ENCODE results near the gene BCR.

Gene BCR

DNA sequence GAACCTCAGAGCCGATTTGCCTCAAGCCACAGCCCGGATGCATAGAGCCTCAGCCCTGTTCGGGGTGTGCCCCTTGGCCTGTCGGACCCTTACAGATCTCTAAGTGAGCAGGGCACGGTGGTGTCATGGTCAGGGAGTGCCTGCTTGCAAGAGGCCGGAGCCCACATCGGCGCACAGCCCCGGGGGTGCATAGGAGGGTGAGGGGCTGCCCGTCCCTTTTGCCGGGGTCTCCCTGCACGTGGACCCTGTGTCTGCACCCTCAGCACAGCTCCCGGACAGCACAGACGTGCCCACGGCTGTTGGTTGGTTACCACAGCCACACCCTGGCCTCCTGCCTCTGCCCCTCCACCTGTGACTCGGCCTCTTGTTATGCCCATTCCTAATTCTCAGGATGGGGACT lies 28.5 kb upstream of the BCR start:
- DNase-seq: peak; percentile 21

DNA sequence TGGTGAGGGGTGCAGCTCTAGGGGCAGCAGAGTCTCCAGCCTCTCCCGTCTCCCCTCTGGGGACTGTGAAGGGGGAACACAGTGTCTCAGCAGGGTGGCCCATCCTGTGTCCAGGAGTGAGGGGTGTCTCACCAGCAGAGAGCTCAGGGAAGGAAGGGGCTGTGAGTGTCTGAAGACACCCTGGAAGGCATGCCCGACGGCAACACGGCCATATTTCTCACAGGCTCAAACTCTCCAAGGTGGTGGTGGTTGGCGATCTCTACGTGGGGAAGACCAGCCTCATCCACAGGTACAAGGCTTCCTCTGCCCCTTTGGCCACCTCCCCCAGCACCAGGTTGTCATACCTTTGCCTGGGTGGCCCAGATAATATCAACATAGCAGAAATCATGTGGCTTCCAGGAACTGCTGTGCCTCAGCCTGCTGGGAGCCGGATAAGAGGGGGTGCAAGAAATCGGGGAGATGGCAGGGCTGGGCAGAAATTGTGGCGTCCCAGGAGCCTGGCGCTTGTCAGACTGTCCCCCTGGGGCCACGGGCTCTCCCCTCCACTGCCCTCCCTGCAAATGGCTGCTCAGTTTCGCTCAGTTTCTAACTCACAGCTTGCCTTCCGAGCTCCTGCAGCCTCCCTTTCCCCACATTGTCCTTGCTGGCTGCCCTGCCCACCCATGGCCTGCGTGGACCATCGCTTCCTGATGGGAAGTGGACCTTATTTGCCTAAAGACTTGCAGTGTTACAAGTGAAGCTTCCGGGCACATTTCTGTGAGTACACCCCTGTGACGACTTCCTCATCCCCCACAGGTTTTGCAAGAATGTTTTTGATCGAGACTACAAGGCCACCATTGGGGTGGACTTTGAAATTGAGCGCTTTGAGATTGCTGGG lies 27.8 kb upstream of the BCR start:
- DNase-seq: no peak

DNA sequence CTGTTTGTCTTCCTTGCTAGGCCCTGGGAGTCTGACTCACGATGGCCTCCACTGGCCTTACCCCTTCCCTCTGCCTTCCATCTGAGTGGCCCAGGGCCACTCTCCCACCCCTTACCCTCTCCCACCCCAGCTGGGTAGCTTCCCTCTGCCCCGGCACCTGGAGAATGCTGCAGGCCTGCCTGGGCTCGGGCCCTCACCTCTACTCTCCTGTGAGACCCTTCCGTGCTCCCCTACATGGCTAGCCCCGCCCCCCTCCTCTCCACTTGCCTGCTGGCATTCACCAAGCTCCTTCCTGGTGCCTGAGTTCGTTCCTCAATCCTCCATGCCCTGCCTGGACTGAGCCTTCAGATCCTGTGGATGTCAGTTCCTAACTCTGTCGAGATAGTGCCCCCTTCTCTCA lies 26.3 kb upstream of the BCR start:
- no peak for DNase-seq

DNA sequence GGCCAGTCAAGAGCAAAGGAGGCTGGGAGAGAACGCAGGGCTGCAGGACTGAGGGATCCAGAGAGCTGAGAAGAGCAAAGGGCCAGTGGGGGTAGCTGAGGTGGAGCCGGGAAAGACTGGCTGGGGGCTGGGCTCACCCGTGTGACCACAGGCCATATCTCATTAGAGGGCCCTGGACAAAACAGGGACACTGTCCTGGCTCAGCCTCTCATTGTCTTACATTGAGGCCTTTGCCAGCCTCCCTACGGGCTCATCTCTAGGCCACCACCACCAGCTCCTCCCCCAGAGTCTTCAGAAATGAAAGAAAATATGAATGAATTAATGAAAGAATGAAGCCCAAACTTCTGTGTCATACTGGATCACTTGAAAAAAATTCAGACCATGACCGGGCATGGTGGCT lies 25.8 kb upstream of the BCR start:
- no peak for DNase-seq

DNA sequence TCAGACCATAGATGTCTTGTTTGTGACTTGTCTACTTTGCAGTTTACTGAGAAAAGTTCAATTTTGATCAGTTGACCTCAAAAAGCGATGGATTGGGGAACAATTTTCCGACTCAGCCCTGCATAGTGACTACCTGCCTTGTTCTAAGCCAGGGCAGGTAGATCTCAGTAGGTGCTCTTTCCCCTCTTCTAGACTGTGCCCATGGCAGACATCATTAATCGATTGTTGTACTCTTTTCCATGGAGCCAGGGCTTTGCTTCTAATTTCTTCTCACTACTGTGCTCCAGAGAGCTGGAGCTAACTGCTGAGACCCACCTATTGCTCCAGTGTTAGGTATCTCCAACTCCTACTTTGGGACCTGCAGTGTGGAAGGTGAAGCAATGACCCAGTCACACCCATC lies 25.2 kb upstream of the BCR start:
- no peak for DNase-seq

DNA sequence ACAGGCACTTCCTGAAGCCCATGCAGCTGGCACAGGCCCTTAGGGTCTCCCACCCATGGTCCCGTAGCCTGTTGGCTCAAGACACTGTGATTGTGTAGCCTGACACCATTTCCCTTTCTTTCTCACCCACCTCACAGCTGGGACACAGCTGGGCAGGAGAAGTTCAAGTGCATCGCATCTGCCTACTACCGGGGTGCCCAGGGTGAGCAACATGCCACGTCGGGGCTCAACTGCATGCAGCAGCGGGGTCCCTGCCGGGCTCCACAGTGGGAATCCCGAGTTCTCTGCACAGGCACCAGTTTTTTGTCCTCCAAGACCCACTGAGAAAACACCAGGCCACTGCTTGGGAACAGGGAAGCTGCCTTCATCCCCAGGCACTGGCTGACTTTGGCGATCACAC lies 24.5 kb upstream of the BCR start:
- DNase-seq: no peak

DNA sequence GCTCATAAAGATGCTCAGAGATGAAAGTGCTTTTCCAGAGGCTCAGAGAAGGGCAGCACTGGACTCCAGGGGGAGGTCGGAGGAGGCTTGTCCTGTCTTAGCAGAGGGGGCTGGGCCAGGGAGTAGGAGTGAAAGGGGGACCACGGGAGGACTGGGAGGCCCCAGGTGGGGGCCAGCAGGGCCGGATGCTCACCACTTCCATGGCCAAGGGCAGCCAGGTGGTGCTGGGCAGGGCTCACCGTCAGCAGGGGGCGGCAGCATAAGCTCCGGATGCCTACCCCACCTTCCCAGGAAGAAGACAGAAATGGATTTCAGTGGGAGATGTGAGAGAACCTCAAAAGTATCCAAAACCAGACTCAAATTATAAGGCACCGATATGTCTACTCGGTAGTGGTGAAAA lies 24.0 kb upstream of the BCR start:
- no peak for DNase-seq

DNA sequence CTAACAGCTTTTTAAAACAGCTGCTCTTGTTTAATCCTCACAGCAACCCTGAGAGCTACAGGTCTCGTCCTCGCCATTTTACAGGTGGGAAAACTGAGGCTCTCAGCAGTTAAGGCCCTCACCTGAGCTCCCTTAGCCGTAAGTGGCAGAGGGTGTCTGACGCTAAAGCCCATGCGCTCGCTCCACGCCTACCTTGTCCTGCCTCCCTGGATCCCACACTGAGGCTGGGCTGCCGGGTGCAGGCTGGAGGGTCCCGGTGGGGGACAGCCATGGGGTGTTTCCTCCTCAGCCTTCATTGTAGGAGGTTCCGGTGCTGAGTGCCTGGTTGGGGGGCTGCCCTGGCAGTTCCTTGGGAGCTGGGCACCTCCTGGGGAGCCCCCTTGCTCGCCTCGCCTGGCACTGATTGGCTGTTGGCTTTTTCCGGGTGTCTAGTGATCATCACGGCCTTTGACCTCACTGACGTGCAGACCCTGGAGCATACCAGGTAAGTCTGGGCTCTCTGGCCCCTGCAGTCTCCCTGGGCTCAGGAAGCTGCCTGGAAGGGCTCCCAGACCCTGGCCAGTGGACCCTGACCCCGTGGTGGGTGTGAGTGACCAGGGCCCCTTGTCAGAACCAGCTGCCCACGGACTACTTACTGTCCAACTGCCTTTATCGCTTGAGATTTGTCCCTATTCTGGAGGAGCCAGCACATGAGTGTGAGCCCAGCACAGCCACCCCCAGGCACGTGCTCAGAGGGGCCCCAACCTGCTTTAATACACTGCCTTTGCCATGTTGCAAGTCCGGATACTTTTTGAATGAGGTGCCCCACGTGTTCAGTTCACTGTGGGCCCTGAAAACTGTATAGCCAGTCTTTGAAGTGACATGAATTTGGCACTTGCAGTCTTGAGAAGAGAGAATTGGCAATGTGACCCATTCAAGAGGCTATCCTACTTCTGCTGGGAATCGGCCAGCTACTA lies 22.5 kb upstream of the BCR start:
- DNase-seq: no peak

DNA sequence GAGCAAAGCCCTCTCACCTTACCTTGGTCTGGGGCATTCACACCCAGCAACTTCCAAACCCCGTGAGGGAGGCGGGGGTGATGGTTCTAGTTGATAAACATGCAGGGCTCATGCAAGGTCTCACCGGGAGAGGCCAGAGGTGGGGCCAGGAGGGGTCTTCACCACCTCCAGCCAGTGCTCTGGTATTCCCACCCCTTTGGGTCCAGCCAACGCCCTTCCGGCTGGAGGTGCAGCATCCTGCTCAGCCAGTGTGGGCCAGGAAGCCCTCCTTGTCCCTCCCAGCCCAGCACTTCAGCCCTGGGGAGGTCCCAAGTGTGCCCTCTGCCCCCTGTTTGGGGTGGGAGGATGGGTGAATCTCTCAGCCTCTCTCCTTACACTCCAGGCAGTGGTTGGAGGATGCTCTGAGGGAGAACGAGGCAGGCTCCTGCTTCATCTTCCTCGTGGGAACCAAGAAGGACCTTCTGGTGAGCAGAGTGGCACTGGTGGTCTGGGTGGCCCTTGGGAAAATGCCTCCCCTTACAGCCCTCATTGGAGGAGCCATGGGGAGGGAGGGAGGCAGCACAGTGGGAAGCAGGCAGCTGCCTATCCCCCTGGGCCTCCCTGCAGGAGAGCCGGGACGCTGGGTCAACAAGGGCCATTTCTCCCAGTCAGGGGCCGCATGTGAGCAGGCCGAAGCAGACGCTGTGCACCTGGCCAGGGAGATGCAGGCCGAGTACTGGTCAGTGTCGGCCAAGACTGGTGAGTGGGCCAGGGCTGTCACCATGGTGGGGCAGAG lies 21.6 kb upstream of the BCR start:
- no peak for DNase-seq

DNA sequence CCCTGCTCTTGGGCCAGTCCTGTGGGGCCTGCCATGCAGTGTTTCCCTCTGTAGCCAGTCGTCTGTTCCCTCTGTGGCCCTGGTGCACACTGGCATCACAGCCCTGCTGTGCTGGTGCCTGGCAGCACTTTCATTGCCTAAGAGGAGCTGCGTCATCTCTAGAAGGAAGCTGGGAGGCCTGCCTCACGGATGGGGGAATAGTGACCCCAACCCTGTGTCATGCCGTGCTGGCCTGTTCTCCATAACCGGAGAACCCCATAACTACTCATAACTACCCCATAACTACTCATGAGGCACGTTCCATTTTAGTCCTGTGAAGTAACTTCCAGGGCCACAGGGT lies 21.0 kb upstream of the BCR start:
- no peak for DNase-seq

DNA sequence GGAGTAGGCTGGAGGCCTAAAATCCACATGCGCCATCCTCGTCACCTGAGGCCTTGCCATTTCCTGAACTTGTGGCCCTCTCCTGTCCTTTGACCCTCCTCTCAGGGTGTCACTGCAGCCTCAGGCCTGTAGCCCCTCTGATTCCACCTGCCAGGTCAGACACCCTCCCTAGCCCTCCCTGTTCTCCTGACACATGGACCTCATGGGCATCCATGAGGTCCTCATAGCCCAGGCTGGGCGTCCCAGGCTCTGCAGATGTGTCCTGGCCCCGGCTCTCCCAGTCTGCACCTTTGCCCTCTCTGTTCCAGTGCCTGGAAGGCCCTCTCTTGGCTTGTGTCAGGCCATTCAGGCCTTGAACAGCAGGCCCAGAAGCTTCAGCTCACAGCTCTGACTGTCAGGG lies 19.3 kb upstream of the BCR start:
- no peak for DNase-seq

DNA sequence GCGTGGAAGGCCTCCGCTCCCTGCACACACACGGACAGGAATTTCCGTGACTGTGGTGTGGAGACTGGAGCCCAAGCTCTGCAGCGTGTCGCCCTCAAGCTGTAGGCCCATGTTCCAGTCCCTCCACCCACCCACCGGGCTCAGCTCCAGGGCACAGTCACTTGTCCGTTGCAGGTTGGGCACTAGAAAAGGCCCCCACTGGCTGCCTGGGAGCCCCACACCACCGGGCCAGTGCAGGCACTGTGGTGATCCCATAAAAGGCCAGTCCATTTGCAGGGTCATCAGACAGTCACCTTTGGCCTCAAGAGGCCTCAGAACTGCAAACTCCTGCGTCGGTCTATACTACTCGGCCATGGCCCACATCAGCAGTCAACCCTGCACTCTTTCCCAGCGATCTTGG lies 18.7 kb upstream of the BCR start:
- DNase-seq: no peak

DNA sequence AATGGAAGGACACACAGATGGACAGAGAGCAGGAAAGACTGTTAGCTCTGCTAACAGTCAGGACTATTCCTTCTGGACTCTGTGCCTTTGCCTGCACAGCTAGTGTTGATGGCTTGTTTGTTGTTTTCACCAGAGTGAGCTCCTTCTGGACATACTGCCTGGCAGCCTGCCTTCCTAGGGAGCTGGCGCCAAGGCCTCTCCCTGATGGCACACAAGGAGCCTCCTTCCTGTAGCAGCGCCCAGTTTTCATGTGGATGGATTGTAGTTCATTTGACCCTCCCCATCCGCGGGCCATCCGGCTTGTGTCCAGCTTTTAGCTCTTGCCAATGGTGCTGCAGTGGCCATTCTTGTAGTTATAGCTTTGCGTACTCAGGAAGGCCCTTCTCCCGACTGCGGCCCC lies 16.6 kb upstream of the BCR start:
- DNase-seq: no peak

DNA sequence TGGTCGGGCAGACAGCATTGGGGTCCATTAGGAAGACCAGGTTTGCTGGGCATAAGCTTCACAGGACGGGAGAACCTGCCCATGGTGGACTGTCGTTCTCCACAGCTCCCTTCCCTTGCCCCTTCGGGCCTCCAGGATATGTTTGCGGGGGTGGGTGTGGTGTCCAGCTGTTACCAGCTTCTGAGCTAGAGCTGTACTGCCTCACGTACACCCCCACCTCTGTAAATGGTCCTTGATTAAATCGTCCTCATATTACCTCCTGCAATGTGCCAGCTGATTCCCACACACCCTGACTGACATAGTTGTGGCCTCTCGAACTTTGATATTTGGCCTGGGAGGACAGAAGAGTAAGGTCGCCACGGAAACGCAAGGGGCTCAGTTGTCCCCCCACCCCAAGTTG lies 16.2 kb upstream of the BCR start:
- no peak for DNase-seq

DNA sequence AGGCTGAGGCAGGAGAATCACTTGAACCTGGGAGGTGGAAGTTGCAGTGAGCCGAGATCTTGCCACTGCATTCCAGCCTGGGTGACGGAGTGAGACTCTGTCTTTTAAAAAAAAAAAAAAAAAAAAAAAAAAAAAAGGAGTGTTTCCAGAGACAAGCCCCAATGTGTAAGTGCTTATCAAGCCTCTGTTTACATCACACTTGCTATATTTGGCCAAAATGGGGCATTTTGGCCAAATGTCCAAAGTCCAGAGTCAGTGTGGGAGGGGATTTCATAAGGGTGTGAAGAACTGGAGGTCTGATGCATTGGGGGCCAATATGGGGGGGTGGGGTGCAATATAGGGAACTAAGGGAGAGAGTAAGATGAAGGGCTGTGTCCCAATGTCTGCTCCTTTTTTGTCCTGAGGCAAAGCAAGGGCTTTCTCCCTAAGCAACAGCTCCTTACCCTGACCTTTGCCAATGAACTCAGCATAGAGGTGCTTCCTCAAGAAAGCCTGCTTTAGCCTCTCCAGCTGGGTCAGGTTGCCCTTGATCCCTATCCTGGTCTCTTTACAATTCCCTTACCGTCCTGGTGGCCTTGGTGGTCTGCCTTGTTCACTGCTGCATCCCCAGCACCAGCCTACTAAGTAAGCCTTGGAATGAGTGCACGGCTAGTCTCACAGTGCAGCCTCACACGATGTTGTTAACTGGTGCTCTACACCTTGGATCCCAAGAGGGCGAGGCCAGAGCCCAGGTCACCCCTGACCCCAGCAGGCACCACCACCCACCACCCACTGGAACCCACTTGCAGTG lies 14.1 kb upstream of the BCR start:
- DNase-seq: no peak

DNA sequence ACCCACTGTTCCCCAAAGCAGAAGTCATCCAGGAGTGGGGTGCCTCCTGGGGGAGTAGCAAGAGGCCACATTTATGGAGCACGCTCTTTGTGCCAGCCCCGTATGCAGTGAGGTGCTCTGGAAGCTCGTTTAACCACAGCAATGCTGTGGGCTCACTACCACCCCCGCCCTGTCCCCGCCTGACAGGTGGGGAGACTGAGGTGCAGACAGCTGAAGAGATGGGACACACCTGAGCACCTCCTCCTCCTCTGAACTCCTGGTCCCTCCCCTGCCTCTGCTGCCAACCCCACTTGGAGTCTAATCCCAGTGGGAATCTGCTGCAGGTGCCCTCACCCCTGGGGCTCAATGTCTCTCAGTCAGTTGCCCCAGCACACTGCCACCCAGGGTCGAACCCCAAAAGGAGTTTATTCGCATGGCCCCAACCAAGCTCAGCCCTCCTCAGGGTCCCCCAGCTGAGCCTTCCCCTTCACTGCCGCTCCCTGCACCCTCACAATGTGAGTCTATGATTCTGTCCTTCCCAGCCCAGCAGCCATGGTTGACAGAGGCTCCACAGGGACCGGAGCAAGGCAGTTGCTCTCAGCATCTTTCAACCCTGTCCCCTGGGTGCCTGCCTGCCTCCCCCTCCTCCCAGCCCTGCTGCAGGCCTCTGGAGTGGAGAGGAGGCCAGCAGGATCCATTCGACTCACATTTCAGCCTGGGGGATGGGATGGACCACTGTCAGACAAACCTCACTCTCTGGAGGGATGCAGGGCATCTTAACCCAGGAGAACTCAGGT lies 13.3 kb upstream of the BCR start:
- no peak for DNase-seq

DNA sequence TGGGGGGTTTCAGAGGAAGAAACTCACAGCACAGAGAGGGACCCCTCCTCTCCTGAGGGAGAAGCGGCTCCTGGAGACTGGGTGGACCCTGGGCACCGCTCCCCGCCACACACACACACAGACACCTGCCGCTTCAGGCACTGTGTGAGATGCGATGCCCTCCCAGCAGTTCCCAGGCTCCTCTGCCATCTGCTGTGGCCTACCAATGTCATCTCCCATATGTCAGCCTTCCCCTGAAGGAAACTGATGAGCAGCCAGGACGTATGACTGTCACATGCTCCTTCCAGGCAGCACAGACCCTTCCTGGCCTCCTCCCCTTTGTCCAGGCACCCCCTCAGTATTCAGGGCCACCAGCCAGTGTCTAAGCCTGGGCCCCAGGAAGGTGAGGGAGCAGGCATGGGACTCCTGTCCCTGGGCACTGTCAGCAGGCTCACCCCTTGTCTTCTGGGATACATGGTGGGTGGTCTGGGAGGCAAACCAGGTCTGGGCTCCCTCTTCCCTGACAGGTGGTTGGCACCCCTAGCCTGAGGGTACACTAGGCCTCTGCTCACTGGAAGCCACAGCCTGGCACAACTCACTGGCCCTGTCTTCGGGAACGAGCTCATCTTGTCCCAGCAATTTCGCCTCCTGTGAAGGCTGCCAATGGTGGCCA lies 11.8 kb upstream of the BCR start:
- no peak for DNase-seq

DNA sequence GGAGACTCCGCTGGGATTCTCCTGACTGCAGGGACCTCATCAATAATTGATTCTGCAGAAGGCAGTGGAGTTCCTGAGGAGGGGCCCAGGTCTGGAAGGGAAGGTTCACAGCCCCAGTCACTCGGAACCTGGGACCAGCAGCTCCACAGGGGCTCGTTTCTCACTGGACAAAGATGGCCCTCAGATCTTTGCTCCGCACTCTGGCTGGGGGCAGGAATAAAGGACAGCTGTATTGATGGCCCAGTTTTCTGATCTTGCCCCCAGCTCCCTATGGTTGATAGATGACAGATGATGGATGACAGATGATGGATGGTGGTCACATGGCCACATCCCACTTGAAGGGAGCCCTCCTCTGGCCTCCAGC lies 11.3 kb upstream of the BCR start:
- DNase-seq: no peak

DNA sequence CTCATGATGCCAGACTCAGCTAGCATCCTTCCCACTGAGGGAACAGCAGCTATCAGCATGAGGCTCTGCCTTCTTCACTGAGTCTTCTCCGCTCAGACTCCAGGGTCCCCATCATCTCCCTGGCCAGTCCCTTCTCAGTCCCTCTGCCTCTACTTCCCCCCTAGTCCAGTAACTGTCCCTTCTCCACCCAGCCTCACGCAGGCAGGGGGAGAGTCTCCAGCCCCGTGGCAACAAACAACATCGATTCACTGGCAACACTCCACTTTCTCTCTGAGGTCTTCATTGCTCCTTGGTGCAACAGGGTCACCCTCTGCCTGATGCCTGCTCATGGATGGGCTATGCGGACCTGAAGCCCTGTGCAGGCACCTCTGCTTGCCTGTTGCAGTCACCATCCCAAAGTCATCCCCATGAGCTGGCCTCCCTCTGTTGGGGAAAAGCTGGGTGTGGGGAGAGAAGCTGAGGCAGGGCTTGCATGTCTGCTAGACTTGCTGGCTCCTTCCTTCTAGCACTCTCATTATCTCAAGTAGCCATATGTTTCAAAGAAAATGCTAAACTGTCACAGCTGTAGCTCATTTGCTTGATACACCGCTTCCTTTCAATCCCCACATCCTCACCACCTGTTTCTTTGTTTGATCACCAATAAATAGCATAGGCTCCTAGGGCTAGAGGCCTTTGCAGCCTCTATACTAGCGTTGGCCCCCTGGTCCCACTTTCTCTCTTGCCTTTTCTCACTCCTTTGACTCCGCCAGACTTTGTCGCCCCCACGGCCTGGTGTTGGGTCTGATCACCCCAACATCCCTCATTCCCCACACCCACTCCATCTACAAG lies 4.3 kb upstream of the BCR start:
- DNase-seq: no peak

DNA sequence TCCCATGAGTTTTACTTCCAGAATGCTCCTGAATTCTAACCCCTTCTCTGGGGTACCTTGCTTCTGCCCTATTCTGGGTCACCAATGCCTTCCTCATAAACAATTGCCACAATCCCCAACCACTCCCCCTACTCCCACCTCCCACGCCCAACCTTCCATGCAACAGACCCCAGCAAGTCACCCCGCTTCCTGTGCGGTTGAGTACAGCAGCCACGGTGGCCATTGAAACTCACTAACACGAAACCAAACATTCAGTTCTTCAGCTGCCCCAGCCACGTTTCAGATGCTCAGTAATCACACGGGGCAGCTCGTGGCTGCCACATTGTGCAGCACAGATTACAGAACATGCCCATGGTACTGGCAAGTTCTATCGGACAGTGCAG lies 3.7 kb upstream of the BCR start:
- no peak for DNase-seq

All from fibroblast of skin of scalp (primary cell).